Fibroblast of villous mesenchyme (primary cell): ENCODE measurements around the gene SPATA17. TPM values are rescaled to one million over a fixed set of nuclear protein-coding genes. Genes with fewer than 3 reads are reported as not detected.

Source experiments
- DNase-seq: peaks from one replicate; pipeline ENCODE4 v3.0.0-alpha.2; 2010; ENCODE audit warnings: low read depth
- H3K4me3 ChIP-seq: 2 replicates; pipeline ENCODE4 v1.5.1; 2011; ENCODE audit warnings: low read depth, mild to moderate bottlenecking, low read length
- CTCF ChIP-seq: IDR thresholded peaks from 2 replicates; pipeline ENCODE4 v1.5.1; 2012; ENCODE audit warnings: low read depth, mild to moderate bottlenecking, low read length; ENCODE audit not compliant: insufficient read depth
- total RNA-seq: library from RNA; depleted of rRNA; stranded (reverse); fragments of >200 nt; gene quantifications from 2 replicates; pipeline ENCODE4 v1.2.3, GENCODE V29; 2012

SPATA17 gene
- total RNA-seq, 1 donor = 0.86 TPM

GRCh38 chr1:217715681-217716080, 84.5 kb downstream of the SPATA17 start:
- no peak overlapping the region for H3K4me3 ChIP-seq
- no peak for TF ChIP-seq CTCF

GRCh38 chr1:217717959-217718358, 86.8 kb downstream of the SPATA17 start:
- no peak for TF ChIP-seq CTCF
- no peak overlapping the region for H3K4me3 ChIP-seq
- peak; percentile 6 for DNase-seq

More at GRCh38 chr1:217715681-217716080, 84.5 kb downstream of the SPATA17 start:
- no peak for DNase-seq

GRCh38 chr1:217718873-217719272, 87.7 kb downstream of the SPATA17 start:
- H3K4me3 ChIP-seq = no peak overlapping the region

GRCh38 chr1:217721692-217722091, 90.5 kb downstream of the SPATA17 start:
- DNase-seq = no peak
- TF ChIP-seq CTCF = no peak
- H3K4me3 ChIP-seq = no peak overlapping the region

More at GRCh38 chr1:217718873-217719272, 87.7 kb downstream of the SPATA17 start:
- TF ChIP-seq CTCF = peak; percentile 17
- DNase-seq = peak; percentile 5

- no peak for DNase-seq
- TF ChIP-seq CTCF = no peak
Measured at GRCh38 chr1:217734973-217735372, 103.8 kb downstream of the SPATA17 start.

GRCh38 chr1:217747156-217747769, 116.1 kb downstream of the SPATA17 start:
- no peak overlapping the region for H3K4me3 ChIP-seq
- peak; percentile 37 for DNase-seq
- peak; percentile 73 for TF ChIP-seq CTCF

More at GRCh38 chr1:217734973-217735372, 103.8 kb downstream of the SPATA17 start:
- no peak overlapping the region for H3K4me3 ChIP-seq

- TF ChIP-seq CTCF = no peak
- no peak for DNase-seq
- no peak overlapping the region for H3K4me3 ChIP-seq
Measured at GRCh38 chr1:217769768-217770167, 138.6 kb downstream of the SPATA17 start.
